Loucy (cell line): ENCODE data around the gene FBN1.

Source experiments
- H2AFZ ChIP-seq: fragments of 200-600 bp; sonication (generic); 2 replicates; pipeline ENCODE4 v1.6.0; 2016; ENCODE audit warnings: antibody characterized with exemption, mild to moderate bottlenecking, low read length, moderate library complexity
- H3F3A ChIP-seq: fragments of 200-600 bp; 2 replicates; pipeline ENCODE4 v1.6.0; 2016; ENCODE audit warnings: antibody characterized with exemption, low read depth, mild to moderate bottlenecking
- H3K27me3 ChIP-seq: fragments of 200-600 bp; sonication (generic); 2 replicates; pipeline ENCODE4 v1.6.1; 2014; ENCODE audit warnings: low read length, mild to moderate bottlenecking; ENCODE audit not compliant: insufficient read depth, poor library complexity, severe bottlenecking
- H3K36me3 ChIP-seq: fragments of 200-600 bp; sonication (generic); 2 replicates; pipeline ENCODE4 v1.6.1; 2016; ENCODE audit warnings: low read length; ENCODE audit not compliant: insufficient read depth
- H3K4me1 ChIP-seq: fragments of 200-600 bp; sonication (generic); 2 replicates; pipeline ENCODE4 v1.5.1; 2014; ENCODE audit warnings: low read length, mild to moderate bottlenecking; ENCODE audit not compliant: insufficient read depth, poor library complexity, severe bottlenecking
- H3K4me2 ChIP-seq: fragments of 200-600 bp; sonication (generic); 2 replicates; pipeline ENCODE4 v1.6.0; 2014; ENCODE audit warnings: antibody characterized with exemption, low read length, low read depth, mild to moderate bottlenecking; ENCODE audit not compliant: poor library complexity, severe bottlenecking
- H3K4me3 ChIP-seq: fragments of 200-600 bp; sonication (generic); 2 replicates; pipeline ENCODE4 v1.5.1; 2014; ENCODE audit warnings: low read length, mild to moderate bottlenecking, mixed read lengths; ENCODE audit not compliant: poor library complexity, severe bottlenecking
- H3K79me2 ChIP-seq: fragments of 200-600 bp; sonication (generic); 2 replicates; pipeline ENCODE4 v1.6.1; 2014; ENCODE audit warnings: low read length; ENCODE audit not compliant: insufficient read depth
- H3K9ac ChIP-seq: fragments of 200-600 bp; sonication (generic); 2 replicates; pipeline ENCODE4 v1.6.0; 2014; ENCODE audit warnings: mild to moderate bottlenecking, low read depth, low read length, moderate library complexity; ENCODE audit not compliant: poor library complexity, severe bottlenecking
- H3K9me2 ChIP-seq: fragments of 200-600 bp; sonication (generic); replicated peaks from 2 replicates; pipeline ENCODE4 v1.6.1; 2016; ENCODE audit warnings: low read depth, low read length, mixed read lengths
- H3K9me3 ChIP-seq: fragments of 200-600 bp; sonication (generic); 2 replicates; pipeline ENCODE4 v1.6.1; 2014; ENCODE audit warnings: mild to moderate bottlenecking, antibody characterized with exemption, low read length, low read depth; ENCODE audit not compliant: insufficient read depth
- H4K20me1 ChIP-seq: fragments of 200-600 bp; sonication (generic); 2 replicates; pipeline ENCODE4 v1.6.0; 2014; ENCODE audit warnings: antibody characterized with exemption, low read length, mild to moderate bottlenecking; ENCODE audit not compliant: insufficient read depth, poor library complexity, severe bottlenecking
- EZH2phosphoT487 ChIP-seq: fragments of 200-600 bp; IDR thresholded peaks from 2 replicates; pipeline ENCODE4 v1.6.1; 2018; ENCODE audit warnings: antibody characterized with exemption, mild to moderate bottlenecking, moderate library complexity, borderline replicate concordance
- TF ChIP-seq, protein P1 (sequence below): fragments of 200-600 bp; sonication (generic); conservative IDR thresholded peaks from 2 replicates; pipeline ENCODE4 v1.5.1; 2014; ENCODE audit warnings: mild to moderate bottlenecking, antibody characterized with exemption, low read length

Gene FBN1

DNA sequence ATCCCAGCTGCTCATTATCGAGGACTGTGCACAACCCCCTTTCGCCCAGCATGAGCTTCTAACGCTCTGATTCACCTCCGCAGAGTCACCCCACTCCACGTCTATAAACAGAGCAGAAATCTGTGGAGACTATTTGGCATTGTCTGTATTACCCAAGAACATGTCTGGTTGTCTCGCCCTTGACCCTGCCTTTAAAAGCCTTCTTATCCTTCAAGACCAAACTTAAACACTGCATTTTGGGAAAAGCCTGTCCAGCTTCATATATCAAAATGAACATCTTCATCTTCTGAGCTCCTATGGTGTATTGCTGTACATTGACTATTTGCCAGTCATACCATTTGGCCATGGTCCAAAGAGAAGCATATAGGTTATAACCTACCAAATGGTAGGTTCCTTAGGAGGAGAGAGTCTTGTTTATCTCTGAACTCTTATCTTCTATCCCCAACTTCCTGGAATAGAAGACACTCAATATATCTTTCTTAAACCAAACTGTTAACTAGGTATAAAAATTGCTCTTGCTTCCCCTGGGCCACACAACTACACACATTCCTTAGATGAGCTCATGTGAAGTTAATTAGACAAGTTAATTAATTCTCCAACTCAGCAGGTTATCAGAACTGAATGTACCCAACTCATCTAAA, 90.1 kb downstream of the FBN1 start:
- no peaks in the 10 kb centered on the region for H3F3A ChIP-seq
- H3K27me3 ChIP-seq = no peaks in the 10 kb centered on the region
- no peaks in the 10 kb centered on the region for H3K36me3 ChIP-seq
- no peaks in the 10 kb centered on the region for H3K4me1 ChIP-seq
- H3K9me2 ChIP-seq = no peaks in the 10 kb centered on the region
- H2AFZ ChIP-seq = no peak overlapping the region
- no peaks in the 10 kb centered on the region for H3K79me2 ChIP-seq
- no peak for TF ChIP-seq EZH2phosphoT487
- TF ChIP-seq, protein P1, sequence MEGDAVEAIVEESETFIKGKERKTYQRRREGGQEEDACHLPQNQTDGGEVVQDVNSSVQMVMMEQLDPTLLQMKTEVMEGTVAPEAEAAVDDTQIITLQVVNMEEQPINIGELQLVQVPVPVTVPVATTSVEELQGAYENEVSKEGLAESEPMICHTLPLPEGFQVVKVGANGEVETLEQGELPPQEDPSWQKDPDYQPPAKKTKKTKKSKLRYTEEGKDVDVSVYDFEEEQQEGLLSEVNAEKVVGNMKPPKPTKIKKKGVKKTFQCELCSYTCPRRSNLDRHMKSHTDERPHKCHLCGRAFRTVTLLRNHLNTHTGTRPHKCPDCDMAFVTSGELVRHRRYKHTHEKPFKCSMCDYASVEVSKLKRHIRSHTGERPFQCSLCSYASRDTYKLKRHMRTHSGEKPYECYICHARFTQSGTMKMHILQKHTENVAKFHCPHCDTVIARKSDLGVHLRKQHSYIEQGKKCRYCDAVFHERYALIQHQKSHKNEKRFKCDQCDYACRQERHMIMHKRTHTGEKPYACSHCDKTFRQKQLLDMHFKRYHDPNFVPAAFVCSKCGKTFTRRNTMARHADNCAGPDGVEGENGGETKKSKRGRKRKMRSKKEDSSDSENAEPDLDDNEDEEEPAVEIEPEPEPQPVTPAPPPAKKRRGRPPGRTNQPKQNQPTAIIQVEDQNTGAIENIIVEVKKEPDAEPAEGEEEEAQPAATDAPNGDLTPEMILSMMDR = no peak
- H4K20me1 ChIP-seq = no peaks in the 10 kb centered on the region
- H3K9me3 ChIP-seq = no peaks in the 10 kb centered on the region
- no peak overlapping the region for H3K4me2 ChIP-seq
- H3K9ac ChIP-seq = no peak overlapping the region
- H3K4me3 ChIP-seq = no peak overlapping the region

DNA sequence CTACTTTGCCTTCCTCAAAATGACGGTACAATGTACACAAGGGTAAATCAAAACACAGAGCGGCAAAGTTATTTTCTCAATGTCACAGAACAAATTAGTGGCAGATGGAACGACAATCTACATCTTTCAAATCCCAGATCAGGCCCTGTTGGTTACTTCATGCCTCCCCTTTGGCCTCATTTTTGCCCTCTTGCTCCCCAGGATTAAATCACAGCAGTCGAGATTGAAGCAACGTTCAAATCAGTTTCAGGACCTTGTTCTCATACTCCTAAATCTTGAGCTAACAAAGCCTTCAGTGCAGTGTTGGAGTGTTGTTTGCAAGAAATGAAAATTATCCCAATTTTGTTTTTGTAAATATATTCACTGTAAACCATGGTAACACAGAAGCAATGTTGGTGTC, 91.4 kb downstream of the FBN1 start:
- Histone ChIP-seq H3K4me2 (no peak overlapping the region), H3K4me3 (no peak overlapping the region), H3F3A (no peaks in the 10 kb centered on the region), H3K79me2 (no peaks in the 10 kb centered on the region), H3K9ac (no peak overlapping the region), H3K4me1 (no peaks in the 10 kb centered on the region), H2AFZ (no peak overlapping the region), H4K20me1 (no peaks in the 10 kb centered on the region), H3K9me3 (no peaks in the 10 kb centered on the region), H3K9me2 (no peaks in the 10 kb centered on the region), H3K36me3 (no peaks in the 10 kb centered on the region), H3K27me3 (no peaks in the 10 kb centered on the region)
- TF ChIP-seq EZH2phosphoT487 = no peak
- TF ChIP-seq, protein P1 = no peak

DNA sequence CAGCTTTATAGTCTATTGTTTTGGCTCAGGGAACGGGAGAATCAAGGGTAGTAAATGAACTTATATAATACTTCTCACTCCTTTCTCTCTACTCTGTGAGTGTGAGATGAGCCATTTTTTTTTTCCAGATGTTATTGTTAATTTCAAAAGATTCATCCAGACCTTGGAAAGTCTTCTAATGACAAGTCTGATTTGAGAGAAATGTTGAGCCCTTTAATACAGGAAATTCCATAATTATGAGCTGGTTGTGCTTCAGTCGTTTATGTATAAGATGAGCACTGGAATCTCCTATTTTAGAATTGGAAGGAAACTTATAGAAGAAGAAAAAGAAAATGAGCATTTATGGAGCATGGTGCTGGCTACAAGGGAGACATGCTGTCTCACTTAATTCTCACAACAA, 92.0 kb downstream of the FBN1 start:
- Histone ChIP-seq H3K4me1 (no peaks in the 10 kb centered on the region), H3K4me3 (no peak overlapping the region), H2AFZ (no peak overlapping the region), H3K9ac (no peak overlapping the region), H3K9me2 (no peaks in the 10 kb centered on the region), H3F3A (no peaks in the 10 kb centered on the region), H3K9me3 (no peaks in the 10 kb centered on the region), H3K4me2 (no peak overlapping the region), H3K79me2 (no peaks in the 10 kb centered on the region), H4K20me1 (no peaks in the 10 kb centered on the region), H3K27me3 (no peaks in the 10 kb centered on the region), H3K36me3 (no peaks in the 10 kb centered on the region)
- TF ChIP-seq EZH2phosphoT487 = no peak
- TF ChIP-seq, protein P1 = no peak
